Fibroblast of upper back skin (primary cell): ENCODE results near the gene UBTF.

Experiments used
- DNase-seq: peaks from one replicate; pipeline ENCODE4 v3.0.0-alpha.2; 2013

UBTF gene

DNA sequence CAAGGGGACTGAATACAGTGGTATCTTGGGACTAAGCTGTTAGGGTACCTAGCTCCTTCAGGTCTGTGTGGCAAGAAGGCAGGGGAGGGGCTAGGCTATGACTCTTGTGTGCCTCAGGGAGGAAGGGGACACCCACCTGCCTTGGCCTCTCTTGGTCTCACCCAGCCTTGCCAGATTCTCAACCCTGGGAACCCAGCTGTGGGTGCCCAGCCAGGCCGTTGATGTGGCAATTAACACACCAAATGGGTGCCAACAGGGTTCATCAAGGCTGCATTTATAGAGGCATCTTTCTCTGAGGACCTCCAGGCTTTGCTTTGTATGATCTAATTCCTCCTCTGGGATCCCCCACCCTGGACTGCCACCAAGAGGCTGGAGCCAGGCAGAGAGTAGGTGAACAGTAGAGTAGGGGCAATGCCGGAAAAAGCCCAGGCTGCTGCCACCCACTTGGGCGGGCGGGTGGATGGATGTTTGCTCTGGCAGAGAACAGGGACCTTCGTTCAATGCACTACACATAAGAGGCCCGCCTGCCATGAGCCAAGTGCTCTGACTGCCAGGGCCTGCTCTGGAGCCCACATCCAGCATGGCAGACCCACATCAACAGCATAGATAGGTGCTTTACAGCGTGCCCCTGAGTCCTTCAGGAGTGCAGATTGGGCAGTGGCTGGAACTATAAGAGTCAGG is 52.2 kb downstream of the UBTF start:
- DNase-seq, result no peak

GRCh38 chr17:44164476-44164875 is 55.0 kb downstream of the UBTF start:
- no peak for DNase-seq

DNA sequence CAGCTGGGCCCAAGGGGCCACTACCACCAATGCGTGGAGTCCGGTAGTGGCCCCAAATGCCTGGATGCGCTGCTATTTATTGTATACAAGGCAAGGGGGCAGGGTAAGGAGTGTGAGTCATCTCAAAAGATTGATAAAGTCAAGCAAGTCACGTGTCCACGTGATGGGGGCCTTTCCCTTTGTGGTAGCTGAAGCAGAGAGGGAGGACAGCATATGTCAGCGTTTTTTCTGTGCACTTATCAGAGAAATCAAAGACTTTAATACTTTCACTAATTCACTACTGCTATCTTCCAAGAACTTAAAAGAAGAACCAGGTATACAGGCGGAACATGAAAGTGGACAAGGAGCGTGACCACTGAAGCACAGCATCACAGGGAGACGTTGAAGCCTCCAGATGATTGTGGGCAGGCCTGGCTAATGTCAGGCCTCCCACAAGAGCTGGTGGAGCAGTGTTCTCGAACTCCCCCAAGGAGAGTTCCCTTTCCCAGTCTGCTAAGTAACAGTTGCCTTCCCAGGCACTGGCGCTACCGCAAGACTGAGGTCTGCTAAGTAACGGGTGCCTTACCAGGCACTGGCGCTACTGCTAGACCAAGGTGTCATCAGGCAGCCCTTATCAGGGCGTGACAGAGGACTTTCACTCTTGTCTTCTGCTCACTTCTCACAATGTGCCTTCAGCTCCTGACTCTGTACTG is 59.8 kb downstream of the UBTF start:
- no peak for DNase-seq

DNA sequence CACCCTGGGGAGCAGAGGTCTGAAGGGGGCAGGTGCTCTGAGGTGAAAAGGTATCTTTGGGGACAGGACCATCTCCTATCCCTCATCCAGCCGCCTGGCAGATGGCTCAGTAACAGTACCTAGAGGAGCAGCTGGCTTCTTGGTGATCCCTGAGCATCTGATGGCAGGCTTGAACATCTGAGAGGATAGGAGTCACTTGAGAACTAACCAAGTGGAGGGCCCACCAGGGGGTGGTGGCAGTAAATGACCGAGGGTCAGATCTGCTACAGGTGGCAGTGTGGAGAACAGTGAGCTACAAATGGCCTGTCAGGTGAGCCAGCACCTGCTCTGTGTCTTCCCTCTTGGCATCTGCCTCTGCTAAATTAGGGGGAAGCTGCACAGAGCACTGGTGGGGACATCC is 64.0 kb downstream of the UBTF start:
- no peak for DNase-seq
